NCI-H128 (cell line): Measurements from ENCODE around the gene SPEN.

Source experiments
- DNase-seq: peaks from one replicate; lab custom pipeline; 2025; ENCODE audit not compliant: unreplicated experiment; lab: John Stamatoyannopoulos, UW

SPEN gene

DNA sequence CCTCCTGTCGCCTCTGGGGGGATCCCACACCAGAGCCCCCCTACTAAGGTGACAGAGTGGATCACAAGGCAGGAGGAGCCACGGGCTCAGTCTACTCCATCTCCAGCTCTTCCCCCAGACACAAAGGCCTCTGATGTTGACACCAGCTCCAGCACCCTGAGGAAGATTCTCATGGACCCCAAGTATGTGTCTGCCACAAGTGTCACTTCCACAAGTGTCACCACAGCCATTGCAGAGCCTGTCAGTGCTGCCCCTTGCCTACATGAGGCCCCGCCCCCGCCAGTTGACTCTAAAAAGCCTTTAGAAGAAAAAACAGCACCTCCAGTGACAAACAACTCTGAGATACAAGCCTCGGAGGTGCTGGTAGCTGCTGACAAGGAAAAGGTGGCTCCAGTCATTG lies 86.2 kb downstream of the SPEN start:
- DNase-seq = no peak

DNA sequence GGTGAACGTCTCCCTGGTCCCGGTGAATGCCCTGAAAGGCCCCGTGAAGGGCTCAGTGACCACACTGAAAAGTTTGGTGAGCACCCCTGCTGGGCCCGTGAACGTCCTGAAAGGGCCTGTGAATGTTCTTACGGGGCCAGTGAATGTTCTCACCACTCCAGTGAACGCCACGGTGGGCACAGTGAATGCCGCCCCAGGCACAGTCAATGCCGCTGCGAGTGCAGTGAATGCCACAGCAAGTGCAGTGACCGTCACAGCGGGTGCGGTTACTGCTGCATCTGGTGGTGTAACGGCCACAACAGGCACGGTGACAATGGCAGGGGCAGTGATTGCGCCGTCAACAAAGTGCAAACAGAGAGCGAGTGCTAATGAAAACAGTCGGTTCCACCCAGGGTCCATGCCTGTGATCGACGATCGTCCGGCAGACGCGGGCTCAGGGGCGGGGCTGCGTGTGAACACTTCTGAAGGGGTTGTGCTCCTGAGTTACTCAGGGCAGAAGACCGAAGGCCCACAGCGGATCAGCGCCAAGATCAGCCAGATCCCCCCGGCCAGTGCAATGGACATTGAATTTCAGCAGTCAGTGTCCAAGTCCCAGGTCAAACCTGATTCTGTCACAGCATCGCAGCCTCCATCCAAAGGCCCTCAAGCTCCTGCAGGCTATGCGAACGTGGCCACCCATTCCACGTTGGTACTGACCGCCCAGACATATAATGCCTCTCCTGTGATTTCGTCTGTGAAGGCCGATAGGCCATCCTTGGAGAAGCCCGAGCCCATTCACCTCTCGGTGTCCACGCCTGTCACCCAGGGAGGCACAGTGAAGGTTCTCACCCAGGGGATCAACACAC lies 86.9 kb downstream of the SPEN start:
- no peak for DNase-seq

DNA sequence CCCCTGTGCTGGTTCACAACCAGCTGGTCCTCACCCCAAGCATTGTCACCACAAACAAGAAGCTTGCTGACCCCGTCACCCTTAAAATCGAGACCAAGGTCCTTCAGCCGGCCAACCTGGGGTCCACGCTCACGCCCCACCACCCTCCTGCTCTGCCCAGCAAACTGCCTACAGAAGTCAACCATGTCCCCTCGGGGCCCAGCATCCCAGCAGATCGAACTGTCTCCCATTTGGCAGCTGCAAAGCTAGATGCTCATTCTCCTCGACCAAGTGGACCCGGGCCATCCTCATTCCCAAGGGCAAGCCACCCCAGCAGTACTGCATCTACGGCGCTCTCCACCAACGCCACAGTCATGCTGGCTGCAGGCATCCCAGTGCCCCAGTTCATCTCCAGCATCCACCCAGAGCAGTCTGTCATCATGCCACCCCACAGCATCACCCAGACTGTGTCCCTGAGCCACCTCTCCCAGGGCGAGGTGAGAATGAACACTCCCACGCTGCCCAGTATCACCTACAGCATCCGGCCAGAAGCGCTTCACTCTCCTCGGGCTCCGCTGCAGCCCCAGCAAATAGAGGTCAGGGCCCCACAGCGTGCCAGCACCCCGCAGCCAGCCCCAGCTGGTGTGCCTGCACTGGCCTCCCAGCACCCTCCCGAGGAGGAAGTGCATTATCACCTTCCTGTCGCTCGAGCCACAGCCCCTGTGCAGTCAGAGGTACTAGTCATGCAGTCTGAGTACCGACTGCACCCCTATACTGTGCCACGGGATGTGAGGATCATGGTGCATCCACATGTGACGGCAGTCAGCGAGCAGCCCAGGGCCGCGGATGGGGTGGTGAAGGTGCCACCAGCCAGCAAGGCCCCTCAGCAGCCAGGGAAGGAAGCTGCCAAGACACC lies 87.8 kb downstream of the SPEN start:
- DNase-seq = no peak

DNA sequence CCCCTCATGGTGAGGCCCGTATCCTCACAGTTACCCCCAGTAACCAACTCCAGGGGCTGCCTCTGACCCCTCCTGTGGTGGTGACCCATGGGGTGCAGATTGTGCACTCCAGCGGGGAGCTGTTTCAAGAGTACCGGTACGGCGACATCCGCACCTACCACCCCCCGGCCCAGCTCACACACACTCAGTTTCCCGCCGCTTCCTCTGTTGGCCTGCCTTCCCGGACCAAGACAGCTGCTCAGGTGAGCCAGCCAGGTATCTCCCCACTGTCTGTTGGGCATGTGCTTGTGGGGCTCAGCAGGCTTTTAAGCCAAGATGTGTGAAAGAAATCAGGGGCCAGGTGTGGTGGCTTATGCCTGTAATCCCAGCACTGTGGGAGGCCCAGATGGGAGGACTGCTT lies 88.5 kb downstream of the SPEN start:
- no peak for DNase-seq

DNA sequence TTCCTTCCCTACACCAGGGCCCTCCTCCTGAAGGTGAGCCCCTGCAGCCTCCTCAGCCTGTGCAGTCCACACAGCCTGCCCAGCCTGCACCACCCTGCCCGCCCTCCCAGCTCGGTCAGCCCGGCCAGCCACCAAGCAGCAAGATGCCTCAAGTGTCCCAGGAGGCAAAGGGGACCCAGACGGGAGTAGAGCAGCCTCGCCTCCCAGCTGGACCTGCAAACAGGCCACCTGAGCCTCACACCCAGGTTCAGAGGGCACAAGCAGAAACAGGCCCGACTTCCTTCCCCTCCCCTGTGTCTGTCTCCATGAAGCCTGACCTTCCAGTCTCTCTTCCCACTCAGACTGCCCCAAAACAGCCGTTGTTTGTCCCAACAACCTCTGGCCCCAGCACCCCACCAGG lies 89.6 kb downstream of the SPEN start:
- DNase-seq = no peak

DNA sequence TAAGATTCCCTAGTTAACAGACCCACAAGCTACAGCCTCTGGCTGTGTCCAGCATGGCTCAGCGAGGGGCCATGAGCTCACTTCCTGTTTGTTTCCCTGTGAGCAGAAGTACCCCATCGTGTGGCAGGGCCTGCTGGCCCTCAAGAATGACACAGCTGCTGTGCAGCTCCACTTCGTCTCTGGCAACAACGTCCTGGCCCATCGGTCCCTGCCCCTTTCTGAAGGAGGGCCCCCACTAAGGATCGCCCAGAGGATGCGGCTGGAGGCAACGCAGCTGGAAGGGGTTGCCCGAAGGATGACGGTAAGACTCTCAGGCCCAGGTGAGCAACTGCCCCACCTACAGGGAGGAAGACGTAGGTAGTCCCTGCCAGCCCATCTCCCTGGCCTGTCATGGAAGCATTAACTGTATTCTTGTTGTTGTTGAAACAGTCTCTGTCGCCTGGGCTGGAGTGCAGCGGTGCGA lies 90.2 kb downstream of the SPEN start:
- no peak for DNase-seq

DNA sequence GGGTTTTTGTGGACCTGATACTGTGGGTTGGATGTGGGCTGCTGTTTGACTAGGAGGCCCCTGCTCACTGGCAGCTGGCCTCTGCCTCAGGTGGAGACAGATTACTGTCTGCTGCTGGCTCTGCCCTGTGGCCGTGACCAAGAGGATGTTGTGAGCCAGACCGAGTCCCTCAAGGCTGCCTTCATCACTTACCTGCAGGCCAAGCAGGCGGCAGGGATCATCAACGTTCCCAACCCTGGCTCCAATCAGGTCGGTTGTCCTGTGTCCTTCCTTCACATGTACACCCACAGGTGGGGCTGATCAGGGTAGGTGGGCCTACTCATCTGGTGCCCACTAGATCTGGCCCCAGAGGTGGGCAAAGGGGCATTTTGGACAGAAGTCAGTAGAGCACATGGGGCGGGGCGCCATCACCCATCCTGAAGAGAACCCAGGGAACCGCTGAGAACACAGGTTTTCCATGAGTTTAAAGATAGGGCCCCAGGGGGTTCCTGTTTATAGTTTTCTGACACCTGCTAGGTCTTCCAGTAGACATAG lies 91.2 kb downstream of the SPEN start:
- no peak for DNase-seq

DNA sequence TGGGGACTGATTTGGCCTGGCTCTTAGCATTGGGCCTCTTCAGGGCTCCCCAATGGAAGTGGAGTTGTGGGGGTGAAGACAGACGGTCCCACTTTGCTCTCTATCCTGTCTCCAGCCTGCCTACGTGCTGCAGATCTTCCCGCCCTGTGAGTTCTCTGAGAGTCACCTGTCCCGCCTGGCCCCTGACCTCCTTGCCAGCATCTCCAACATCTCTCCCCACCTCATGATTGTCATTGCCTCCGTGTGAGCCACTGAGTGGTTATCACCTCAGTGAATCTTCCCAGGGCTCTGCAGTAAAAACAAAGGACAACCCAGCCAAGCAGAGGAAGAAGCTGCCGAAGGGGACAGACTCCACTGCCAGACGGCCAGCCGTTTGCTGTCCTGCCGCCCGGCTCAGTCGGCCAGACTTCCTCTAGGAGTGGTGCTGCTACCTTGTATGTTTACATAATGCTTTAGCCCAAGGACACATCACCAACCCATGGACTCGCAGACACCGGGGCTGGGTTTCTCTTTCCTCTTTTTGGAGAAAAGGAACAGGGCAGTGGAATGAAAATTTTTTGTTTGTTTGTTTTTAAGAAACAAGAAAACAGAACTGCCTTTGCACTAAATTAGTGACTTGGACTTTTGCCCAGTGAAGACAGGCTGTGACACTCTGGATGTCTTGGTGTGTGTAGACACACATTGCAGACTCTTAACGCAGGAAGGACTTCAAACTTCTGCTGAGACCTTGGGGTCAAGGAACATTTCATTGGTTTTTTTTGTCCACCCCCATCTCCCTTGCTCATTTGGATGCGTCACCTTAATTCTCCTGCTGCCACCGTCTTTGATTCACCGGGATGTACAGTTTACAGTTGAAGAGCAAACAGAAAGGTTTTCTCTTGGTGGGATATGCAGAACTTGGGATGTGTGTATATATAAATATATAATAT lies 91.9 kb downstream of the SPEN start:
- no peak for DNase-seq

DNA sequence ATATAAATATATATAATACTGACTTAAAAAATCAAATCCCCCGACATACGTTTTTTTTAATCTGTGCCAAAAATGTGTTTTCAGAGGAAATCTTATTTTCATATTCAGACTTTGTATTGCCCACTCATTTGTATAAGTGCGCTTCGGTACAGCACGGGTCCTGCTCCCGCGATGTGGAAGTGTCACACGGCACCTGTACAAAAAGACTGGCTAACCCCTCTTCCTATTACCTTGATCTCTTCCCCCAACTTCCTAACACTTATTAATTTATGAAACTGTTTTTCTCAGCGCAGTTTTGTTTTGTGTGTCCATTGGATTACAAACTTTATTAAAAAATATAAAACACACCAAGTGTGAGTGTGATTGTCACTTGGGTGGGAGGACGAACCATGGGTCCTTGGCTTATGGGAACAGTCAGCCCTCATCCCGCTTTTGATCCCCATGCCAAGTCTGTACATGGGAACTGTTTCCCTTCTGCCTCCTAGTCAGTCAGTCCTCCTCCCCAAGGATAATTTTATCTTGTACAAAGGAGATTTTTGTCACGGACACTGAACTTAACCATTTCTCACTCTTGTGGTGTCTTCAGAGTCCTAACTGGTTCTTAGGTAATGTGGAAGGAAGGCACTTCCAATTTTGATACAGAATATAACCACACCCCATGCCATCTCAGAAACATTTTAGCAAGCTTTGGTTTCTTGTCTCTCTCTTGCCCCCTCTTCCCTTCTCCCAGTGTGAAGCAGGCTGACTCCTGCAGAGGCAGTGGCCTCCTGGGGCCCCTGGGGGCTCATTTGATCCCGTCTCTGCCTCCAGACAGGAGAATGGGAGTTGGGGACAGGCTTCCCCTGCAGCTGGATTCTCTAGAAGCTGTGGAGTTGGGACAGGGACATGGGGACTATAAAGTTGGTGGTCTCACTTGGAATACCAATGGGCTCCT lies 92.9 kb downstream of the SPEN start:
- DNase-seq = no peak

DNA sequence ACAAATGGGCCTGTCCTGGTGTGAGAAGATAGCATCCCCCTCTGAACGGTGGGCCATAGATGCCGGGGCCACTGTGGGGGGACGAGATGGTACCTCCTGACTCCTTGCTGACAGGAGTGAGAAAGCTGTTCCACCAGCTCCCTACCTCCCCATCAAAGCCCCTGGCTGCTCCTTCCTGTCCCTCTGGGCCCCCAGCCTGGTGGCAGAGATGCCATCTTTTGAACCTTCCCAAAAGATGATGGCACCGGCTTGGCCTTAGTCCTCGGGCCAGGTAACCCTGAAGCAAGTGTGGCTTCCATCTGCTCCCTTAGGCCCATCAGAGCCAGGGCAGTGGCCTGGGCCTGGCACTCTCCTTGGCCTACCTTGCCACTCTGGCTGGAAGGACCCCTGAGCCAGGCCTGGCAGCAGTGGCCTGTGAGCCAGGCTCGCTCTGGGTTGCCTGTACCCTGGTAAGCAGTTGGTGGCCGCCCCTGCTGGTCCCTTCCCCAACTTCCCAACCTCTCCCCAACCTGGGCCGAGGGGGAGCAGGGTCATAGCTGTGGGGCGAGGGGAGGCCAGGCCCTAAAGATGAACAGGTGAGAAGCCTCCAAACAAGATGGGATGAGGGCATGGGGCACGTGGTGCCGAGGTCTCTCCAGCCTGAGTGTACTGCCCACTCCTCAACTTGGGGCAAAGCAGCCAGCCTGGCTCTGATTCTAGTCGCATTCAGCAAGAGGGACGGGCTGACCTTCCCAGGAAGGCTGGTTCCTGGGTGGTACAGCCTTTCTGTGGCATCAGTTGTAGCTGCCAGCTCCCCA lies 93.7 kb downstream of the SPEN start:
- no peak for DNase-seq

DNA sequence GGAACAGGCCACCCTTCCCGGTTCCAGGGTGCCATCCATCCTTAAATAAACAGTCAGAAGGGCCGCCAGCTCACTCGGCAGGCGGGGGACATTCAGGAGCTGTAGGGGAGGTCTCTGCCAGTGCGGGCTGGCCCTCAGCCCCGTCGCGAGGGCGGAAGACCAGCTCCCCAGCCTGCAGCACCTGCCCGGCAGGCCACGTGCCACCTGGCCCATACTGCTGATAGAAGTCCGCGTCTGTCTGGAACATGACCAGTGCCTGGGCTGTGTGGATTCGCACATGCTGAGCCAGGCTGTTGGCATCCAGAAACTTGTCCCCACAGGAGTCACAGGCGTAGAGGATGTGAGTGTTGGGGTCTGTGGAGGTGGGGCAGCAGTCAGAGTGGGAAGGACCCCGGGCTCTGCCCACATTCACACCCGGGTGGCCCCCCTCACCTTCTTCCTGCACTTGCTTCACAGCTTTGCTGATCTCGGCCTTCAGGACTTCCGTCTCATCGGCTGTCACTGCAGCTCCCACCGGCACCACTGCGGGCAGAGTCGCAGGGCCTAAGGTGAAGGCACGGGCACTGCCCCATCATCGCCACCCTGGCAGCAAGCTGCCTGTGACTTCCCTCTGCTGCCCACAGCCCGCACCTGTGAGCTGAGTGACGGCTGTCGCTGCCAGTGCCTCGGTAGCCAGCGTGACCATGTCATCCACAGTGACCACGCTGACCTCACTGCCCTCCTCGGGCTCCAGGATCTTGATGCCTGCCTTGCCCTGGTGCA lies 94.6 kb downstream of the SPEN start:
- no peak for DNase-seq

DNA sequence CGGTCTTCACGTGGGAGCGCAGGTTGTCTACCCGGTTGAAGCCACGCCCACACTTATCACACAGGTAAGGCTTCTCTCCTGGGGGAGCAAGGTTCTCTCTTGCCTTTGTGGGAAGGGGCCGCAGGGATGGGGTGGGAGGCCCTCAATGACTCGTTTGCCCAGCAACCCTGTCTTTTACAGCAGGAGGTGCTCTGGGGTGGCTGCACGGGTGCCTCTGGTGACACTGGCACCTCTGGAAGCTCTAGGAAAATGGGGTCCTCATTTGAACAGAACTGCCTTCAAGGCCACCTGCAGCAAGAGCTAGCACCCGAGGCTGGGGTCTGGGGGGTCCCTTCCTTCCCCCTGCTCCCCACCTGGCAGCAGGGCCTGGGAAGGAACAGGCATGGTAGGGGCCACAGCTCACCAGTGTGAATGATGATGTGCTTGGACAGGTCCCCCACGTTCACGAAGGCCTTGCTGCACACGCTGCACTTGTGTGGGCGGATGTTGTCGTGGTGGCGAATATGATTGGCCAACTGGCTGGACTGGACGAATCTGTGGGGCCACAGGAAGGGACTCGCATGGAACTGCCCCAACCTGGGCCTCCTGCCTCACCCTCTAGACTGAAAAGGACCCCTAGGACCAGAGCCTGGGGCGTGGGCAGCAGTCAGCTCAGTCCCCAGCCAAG lies 95.3 kb downstream of the SPEN start:
- DNase-seq = no peak

DNA sequence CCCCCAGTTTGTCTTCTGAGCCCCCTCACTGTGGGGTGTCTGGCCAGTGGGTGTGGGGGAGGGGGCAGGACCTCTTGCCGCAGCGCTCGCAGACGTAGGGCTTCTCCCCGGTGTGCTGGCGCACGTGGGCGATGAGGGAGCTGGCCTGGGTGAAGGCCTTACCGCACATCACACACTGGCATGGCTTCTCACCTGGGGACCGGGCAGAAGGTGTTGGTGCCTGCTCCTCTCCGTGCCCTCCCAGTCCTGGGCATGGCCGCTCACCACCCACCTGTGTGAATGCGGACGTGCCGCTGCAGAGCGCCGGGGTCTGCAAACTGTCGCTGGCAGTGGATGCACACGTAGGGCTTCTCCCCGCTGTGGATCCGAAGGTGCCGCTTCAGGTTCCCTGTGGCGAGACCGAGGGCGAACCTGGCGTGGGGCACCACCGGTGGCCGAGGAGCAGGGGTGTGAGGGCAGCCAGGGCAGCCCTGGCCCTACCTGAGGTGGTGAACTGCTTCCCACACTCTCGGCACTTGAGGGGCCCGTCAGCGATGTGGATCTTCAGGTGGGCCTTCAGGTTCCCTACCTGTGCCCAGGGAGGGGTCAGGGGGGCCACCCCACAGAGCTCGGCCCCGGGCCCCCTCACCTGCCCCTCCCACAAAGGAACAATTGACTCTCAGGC lies 96.0 kb downstream of the SPEN start:
- DNase-seq = no peak

DNA sequence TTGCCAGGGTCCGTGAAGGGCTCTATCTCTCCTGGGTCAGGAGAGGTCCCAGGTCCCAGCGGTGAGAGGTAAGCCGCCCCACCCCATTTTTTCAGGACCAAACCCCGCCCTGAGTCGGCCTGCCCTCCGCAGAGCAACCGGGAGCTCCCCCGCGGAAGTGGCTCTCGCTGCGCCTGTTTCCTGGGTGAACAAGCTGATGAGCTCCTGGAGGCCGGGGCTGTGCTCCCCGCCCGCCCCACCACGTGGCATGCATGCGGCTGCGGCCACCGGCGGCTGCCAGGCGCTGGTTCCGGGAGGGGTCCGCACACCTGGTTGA lies 96.4 kb downstream of the SPEN start:
- DNase-seq = no peak

DNA sequence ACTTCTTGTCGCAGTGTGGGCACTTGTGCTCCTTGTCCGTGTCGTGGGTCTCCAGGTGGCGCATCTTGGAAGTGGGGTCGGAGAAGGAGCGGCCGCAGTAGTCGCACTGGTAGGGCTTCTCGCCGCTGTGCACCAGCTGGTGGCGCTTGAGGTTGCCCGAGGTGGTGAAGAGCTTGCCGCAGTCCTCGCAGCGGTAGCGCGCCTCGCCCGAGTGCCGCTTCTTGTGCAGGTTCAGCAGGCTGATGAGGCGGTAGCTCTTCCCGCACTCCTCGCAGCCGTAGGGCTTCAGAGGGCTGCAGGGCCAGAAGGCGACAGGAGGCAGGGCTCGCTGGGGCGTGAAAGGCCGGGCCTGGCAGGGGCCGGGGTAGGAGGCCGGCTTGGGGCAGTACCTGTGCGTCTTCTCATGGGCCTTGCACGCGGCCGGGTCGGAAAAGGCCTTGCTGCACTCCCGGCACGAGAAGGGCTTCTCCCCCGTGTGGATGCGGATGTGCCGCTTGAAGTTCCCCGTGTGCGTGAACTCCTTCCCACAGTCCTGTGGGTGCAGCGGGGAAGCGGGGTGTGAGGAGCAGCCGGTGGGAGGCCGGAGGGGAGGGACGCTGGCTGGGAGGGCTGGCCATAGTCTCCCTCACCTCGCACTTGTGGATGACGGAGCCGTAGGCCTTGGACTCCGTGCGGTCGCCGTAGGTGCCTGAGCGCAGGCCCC lies 97.0 kb downstream of the SPEN start:
- no peak for DNase-seq

DNA sequence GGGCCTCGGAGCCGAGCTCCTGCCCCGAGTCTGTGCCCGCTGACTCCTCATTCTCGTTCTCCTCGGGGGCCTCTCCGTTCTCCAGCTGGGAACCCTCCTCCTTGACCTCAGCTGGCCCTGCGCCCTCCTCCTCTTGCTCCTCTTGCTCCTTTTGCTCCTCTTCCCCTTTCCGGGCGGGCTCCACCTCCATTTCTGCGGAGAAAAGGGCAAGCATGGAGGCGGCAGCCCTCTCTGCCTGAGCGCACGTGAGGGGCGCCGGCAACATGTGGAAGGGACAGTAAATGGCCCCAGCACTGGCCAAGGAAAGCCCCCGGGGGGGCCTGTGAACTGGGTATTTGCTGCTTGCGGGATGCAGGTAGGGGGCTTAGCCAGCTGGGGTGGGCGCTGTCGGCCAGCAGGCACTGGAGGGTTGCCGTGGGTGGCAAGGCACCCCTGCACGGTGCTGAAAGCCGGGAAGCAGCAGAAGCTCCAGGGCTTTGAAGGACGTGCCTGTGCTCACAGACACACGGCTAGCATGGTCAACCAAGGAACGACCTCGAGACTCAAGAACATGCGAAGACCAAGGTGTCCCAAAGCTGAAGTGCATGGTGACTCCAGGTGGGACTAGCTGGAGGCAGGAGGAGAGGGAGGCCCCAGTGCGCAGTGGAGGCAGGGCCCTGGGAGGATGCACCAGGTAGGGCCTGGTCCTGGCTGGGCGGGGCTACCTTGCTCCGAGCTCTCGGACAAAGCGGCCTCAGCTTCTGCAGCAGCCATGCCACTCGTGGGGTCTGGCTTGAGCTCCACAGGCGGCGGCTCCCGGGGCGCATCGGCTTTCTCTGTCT lies 97.7 kb downstream of the SPEN start:
- no peak for DNase-seq
